Sigmoid colon (tissue), 7 donors: ENCODE data around the gene GUK1. TPM values are rescaled to one million over a fixed set of nuclear protein-coding genes. Genes with fewer than 3 reads are reported as not detected.

Experiments used
- DNase-seq: peaks from one replicate; pipeline ENCODE4 v3.0.0-alpha.2; 2019
- H3K27ac ChIP-seq, 4 donors: fragments of 200-600 bp; sonication (generic); one replicate each; pipeline ENCODE4 v1.5.1; 2016 to 2019; ENCODE audit warnings: mild to moderate bottlenecking in 1 of 4
- H3K27me3 ChIP-seq, 3 donors: fragments of 200-600 bp; sonication (generic); one replicate each; pipeline ENCODE4 v1.5.1; 2019; ENCODE audit warnings: mild to moderate bottlenecking in 1 of 3
- H3K36me3 ChIP-seq, 4 donors: fragments of 200-600 bp; sonication (generic); one replicate each; pipeline ENCODE4 v1.5.1; 2016 to 2019
- H3K4me1 ChIP-seq, 4 donors: fragments of 200-600 bp; sonication (generic); one replicate each; pipeline ENCODE4 v1.5.1; 2017 to 2019
- H3K4me3 ChIP-seq, 4 donors: fragments of 200-600 bp; sonication (generic); one replicate each; pipeline ENCODE4 v1.5.1; 2017 to 2019; ENCODE audit warnings: mild to moderate bottlenecking in 2 of 4, moderate library complexity in 1 of 4
- H3K9me3 ChIP-seq, 4 donors: fragments of 200-600 bp in 3 of 4; sonication (generic) in 3 of 4; one replicate each; pipeline versions ENCODE4 v1.5.1 to v1.6.1; 2013 to 2019
- CTCF ChIP-seq, 4 experiments: fragments of 450-650 bp in 3 of 4; fragments of 200-600 bp in 1 of 4; IDR thresholded peaks; one replicate each; pipeline ENCODE4 v1.5.1; 2016 to 2019; ENCODE audit warnings: antibody characterized with exemption in 4 of 4, mild to moderate bottlenecking in 3 of 4, moderate library complexity in 2 of 4
- EP300 ChIP-seq, 4 donors: sonication (generic); formaldehyde crosslinking; IDR thresholded peaks; one replicate each; pipeline ENCODE4 v1.6.1; 2017; ENCODE audit warnings: antibody characterized with exemption in 4 of 4
- POLR2A ChIP-seq, 2 donors: fragments of 450-650 bp; IDR thresholded peaks; one replicate each; pipeline ENCODE4 v1.6.1; 2016; ENCODE audit warnings: antibody characterized with exemption in 2 of 2, mild to moderate bottlenecking in 2 of 2, moderate library complexity in 2 of 2
- POLR2AphosphoS5 ChIP-seq, 4 donors: sonication (generic); formaldehyde crosslinking; IDR thresholded peaks; one replicate each; pipeline ENCODE4 v1.6.1; 2017; ENCODE audit warnings: antibody characterized with exemption in 4 of 4
- WGBS, 2 donors: extraction: QIAGEN DNeasy Blood & Tissue Kit; methylation state at CpG; one replicate each; pipeline ENCODE4 v1.1.7; 2013; 5-methylcytosine and 5-hydroxymethylcytosine counted together
- intact Hi-C: fragments of 100-400 bp; cut with DNase I; formaldehyde crosslinking; loops from one replicate; pipeline ENCODE4 v1.15.1; 2023
- polyA plus RNA-seq, 3 donors: library from polyadenylated mRNA; stranded (reverse); fragments of 200-250 nt; gene quantifications; one replicate each; pipeline ENCODE4 v1.2.3, GENCODE V29; 2013
- total RNA-seq, 4 donors: library from RNA; depleted of rRNA; stranded (reverse); fragments of >200 nt; gene quantifications; one replicate each; pipeline ENCODE4 v1.1.0, GENCODE V29; 2016
- donor health status: healthy with polysubstance abuse.
- donor health status: Bipolar disorder and iron deficiency.
- donor health status: healthy.

The GUK1 gene
- total and polyA plus RNA-seq, 7 donors = 225 to 668 (median 366) TPM

- 93 to 94% methylated on average over 14 of the region's 14 CpGs for WGBS, 2 donors
- intact Hi-C loops = no loop called here
- DNase-seq = peak; percentile 36
- no peak overlapping the region for H3K27ac ChIP-seq
- TF ChIP-seq EP300 (IDR thresholded peaks at IDR 0.05) (no peak), POLR2AphosphoS5 (IDR thresholded peaks at IDR 0.05) (no peak), CTCF (IDR thresholded peaks at IDR 0.05) (no peak), POLR2A (IDR thresholded peaks at IDR 0.05) (no peak)
- H3K4me3 ChIP-seq = no peak overlapping the region
- no peaks in the 10 kb centered on the region for H3K27me3 ChIP-seq
- H3K36me3 ChIP-seq = no peaks in the 10 kb centered on the region
- H3K9me3 ChIP-seq = peaks cover 0 to 3% (median 0%) of the 10 kb centered on the region in 4 donors
- no peaks in the 10 kb centered on the region for H3K4me1 ChIP-seq
These were observed 50.1 kb downstream of the GUK1 start for GRCh38 chr1:228190182-228190581.

- intact Hi-C loops = no loop called here
- H3K27me3 ChIP-seq = no peaks in the 10 kb centered on the region
- H3K4me1 ChIP-seq = no peaks in the 10 kb centered on the region
- no peaks in the 10 kb centered on the region for H3K36me3 ChIP-seq
- H3K9me3 ChIP-seq = peaks cover 0 to 3% (median 0%) of the 10 kb centered on the region in 4 donors
- no peak overlapping the region for H3K27ac ChIP-seq
- peak; percentile 24 for DNase-seq
- WGBS, 2 donors = 90 to 93% methylated on average over 5 of the region's 5 CpGs
- H3K4me3 ChIP-seq = no peak overlapping the region
- TF ChIP-seq CTCF (IDR thresholded peaks at IDR 0.05) = no peak
- no peak for TF ChIP-seq POLR2AphosphoS5 (IDR thresholded peaks at IDR 0.05)
- no peak for TF ChIP-seq POLR2A (IDR thresholded peaks at IDR 0.05)
- no peak for TF ChIP-seq EP300 (IDR thresholded peaks at IDR 0.05)
These were observed 50.7 kb downstream of the GUK1 start for GRCh38 chr1:228190778-228191177.

GRCh38 chr1:228194436-228194835, 54.4 kb downstream of the GUK1 start:
- no peak for DNase-seq
- H3K36me3 ChIP-seq = no peaks in the 10 kb centered on the region
- H3K27ac ChIP-seq = no peak overlapping the region
- peaks cover 0 to 10% (median 4%) of the 10 kb centered on the region in 4 donors for H3K9me3 ChIP-seq
- no peak for TF ChIP-seq EP300 (IDR thresholded peaks at IDR 0.05)
- no peak for TF ChIP-seq CTCF (IDR thresholded peaks at IDR 0.05)
- TF ChIP-seq POLR2A (IDR thresholded peaks at IDR 0.05) = no peak
- TF ChIP-seq POLR2AphosphoS5 (IDR thresholded peaks at IDR 0.05) = no peak
- no peak overlapping the region for H3K4me3 ChIP-seq
- intact Hi-C loops = no loop called here
- WGBS, 2 donors = 80 to 82% methylated on average over 3 of the region's 3 CpGs
- H3K4me1 ChIP-seq = no peaks in the 10 kb centered on the region
- no peaks in the 10 kb centered on the region for H3K27me3 ChIP-seq

- TF ChIP-seq POLR2A (IDR thresholded peaks at IDR 0.05) (no peak), CTCF (IDR thresholded peaks at IDR 0.05) (no peak), EP300 (IDR thresholded peaks at IDR 0.05) (no peak), POLR2AphosphoS5 (IDR thresholded peaks at IDR 0.05) (no peak)
- Histone ChIP-seq H3K27me3 (no peaks in the 10 kb centered on the region), H3K27ac (no peak overlapping the region), H3K9me3 (peaks cover 0 to 14% (median 6%) of the 10 kb centered on the region in 4 donors), H3K4me3 (no peak overlapping the region), H3K36me3 (no peaks in the 10 kb centered on the region), H3K4me1 (no peaks in the 10 kb centered on the region)
- no peak for DNase-seq
- intact Hi-C loops = no loop called here
- WGBS, 2 donors = 85 to 93% methylated on average over 8 of the region's 8 CpGs
These were observed 55.1 kb downstream of the GUK1 start for GRCh38 chr1:228194921-228195812.
